GM12891 (cell line): ENCODE measurements around the gene IMPA2.

Experiments
- POLR2A ChIP-seq: IDR thresholded peaks from 2 replicates; pipeline ENCODE4 v1.6.1; 2011; ENCODE audit warnings: low read depth, low read length, control low read depth
- POLR2AphosphoS5 ChIP-seq: IDR thresholded peaks from 2 replicates; pipeline ENCODE4 v1.6.1; 2011; ENCODE audit warnings: low read depth, low read length, control low read depth
- SPI1 ChIP-seq: IDR thresholded peaks from 2 replicates; pipeline ENCODE4 v1.6.1; 2011; ENCODE audit warnings: low read depth, low read length, control low read depth
- TAF1 ChIP-seq: IDR thresholded peaks from 2 replicates; pipeline ENCODE4 v1.6.1; 2011; ENCODE audit warnings: low read depth, low read length, control low read depth

DNA sequence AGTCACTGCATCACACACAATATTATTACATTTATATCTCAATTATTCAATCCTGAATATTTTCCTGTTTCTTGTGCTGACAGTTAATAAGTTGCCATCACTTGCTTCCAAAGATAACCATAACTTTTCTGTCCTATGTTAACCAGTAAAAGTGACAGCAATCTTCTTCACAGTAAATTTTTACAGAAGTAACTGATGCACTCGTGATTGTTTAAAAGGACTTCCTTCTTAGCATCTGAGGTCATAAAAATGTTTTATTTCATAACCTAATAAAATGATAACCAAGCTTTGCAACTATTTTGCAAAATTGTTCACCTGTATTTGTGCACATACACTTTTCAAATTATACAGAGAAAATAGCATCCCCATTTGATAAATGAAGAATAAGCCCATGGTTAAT lies 91.7 kb downstream of the IMPA2 start:
- TF ChIP-seq TAF1 (no peak), POLR2AphosphoS5 (no peak), POLR2A (no peak), SPI1 (no peak)
